HG03575 (cell line): Measurements from ENCODE around the gene PDGFC.
"Not testable (repeated sequence)": the region's sequence is repeated elsewhere in the genome, so short reads cannot be mapped to it uniquely, and the experiment has no call there.

Experiments
- ATAC-seq: cut with Tn5 transposase; IDR thresholded peaks from one replicate; pipeline ENCODE4 v1.9.1; 2021; ENCODE audit not compliant: unreplicated experiment, insufficient number of reproducible peaks, low FRiP score; ENCODE audit errors: extremely low read depth

PDGFC gene

DNA sequence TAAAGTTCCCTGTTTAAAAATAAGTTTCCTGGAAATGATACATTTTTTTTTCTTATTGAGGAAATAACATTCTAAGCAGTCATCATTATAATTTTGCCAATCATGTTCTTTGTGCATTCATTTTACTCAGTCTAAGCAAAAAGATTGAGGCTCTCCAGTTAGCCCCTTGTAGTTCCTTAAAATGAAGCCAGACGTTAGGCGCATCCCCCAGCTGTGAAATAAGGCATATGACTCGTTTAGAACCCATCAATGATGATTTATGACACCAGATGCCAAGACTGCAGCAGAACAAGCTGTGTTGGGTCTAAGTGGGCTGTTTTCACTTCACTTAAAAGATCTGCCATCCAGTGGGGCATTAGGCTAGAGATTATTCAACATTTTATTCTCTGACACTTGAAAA, 17.0 kb downstream of the PDGFC start:
- ATAC-seq, result no peak

DNA sequence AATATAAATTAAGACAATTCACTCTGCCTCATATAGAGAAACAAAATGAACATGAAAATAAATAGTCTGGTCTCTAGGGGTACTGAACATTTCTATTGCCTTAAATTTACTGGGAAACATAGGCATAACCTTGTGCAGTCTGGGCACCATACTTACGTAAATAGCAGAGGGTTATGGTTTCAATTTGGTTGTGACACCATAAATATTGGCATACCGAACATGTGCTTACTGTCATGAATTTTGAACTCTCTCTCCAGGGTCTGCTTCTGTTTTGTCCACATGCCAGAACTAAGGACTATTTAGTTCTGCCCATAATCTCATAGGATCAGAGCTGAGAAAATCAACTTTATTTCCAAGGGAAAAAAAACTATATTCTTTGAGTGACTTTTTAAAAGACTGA, 17.6 kb downstream of the PDGFC start:
- no peak for ATAC-seq

- ATAC-seq, result no peak
Observed at GRCh38 chr4:156953001-156953400, 18.6 kb downstream of the PDGFC start.

GRCh38 chr4:156952078-156952759, 19.4 kb downstream of the PDGFC start:
- no peak for ATAC-seq

DNA sequence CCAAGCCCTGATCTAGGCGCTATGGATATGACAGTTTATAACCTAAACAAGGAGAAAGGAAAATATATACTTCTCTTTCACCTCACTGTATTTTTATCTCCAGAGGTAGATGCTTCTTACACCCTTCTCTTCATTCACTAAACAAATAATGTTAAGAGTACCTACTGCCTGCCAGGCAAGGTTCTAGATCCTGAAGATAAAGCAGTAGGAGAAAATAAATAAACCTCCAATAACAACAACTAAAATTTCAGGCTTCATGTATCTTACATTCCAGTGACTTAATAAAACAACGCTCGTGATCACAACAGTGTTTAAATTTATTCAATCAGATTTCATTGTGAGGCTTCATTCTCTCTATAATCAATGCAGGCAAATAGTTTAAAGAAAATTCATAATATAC, 20.7 kb downstream of the PDGFC start:
- no peak for ATAC-seq

GRCh38 chr4:156950090-156950489, 21.5 kb downstream of the PDGFC start:
- no peak for ATAC-seq

DNA sequence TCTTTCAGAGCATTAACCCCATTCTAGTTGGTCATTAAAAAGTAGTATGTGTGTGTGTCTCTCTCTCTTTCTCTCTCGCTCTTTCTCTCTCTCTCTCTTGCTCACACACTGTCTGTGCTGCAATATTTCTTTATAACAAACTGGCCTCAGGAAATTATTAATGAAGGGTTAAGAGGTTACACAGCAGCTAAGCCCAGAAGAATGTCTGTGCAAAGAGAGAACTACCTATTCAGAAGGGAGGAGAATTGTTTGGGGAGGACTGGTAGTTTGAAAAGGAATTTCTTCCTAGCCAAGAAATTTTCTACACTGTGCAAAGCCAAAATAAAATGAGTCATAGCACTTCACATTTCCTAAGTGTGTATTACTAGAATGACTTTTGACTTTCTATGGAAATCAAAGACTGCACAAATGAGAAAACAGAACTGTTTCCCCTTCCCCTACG, 22.2 kb downstream of the PDGFC start:
- no peak for ATAC-seq

DNA sequence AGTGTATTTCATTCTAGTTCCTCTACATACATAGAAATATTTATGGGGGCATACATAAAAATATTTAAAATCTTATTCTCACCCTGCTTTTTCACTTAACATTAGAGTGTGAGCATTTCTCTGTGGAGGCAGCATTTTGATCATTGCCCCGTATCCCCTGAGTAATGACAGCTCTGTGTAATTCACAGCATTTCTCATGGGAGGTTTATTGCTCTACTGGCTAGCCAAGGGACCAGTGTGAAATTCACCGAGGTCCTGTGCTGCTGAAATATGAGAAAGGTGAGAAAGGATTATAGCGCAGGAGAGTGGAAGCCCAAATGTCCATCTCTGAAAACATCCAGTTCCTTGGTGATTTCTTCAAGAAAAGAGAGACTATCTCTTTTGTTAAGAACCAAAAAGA, 22.9 kb downstream of the PDGFC start:
- ATAC-seq, result no peak

- no peak for ATAC-seq
Observed at GRCh38 chr4:156948133-156948532, 23.5 kb downstream of the PDGFC start.

GRCh38 chr4:156946516-156947424, 24.8 kb downstream of the PDGFC start:
- ATAC-seq, result no peak

DNA sequence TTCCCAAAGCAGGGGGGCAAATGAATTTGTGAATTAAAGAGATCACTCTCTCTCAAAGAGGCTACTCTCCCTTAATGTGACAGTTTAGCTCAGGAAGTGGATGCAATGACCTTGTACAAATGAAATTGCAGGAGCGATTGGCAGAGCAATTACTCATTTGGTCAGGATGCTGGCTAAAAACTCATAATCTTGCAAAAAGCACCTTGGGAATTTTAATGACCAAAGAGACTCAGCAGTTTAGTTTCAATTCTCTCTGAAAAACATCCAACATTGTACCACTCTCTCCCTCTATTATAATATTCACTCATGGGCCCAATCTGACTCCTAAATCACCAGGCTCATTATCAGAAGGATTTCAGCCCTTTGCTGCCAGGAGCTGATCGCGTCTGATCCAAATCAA, 26.1 kb downstream of the PDGFC start:
- no peak for ATAC-seq

GRCh38 chr4:156942991-156943390, 28.6 kb downstream of the PDGFC start:
- no peak for ATAC-seq

GRCh38 chr4:156941940-156942548, 29.6 kb downstream of the PDGFC start:
- ATAC-seq, result no peak

- no peak for ATAC-seq
Observed at GRCh38 chr4:156939801-156940200, 31.8 kb downstream of the PDGFC start.

DNA sequence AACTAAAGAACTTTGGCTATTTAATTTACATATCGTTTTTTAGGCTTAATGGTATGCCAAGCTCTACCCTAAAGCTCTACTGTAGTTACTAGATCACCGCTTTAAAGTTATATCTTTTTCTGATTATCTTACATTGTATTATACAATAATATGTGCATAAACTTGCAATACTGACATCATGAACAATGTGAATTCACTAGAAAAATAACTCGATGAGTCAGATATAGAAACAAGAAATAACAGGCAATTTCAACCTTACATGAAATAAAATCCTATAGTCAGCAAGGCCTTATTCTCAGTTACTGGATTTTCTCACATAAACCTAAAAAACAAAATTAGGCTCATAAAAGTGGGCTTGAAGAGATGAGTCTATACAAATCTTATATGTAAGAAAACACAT, 32.5 kb downstream of the PDGFC start:
- ATAC-seq, result no peak

- no peak for ATAC-seq
Observed at GRCh38 chr4:156934259-156934635, 37.4 kb downstream of the PDGFC start.

GRCh38 chr4:156933633-156934258, 37.9 kb downstream of the PDGFC start:
- no peak for ATAC-seq

GRCh38 chr4:156932360-156932759, 39.2 kb downstream of the PDGFC start:
- not testable (repeated sequence) for ATAC-seq

DNA sequence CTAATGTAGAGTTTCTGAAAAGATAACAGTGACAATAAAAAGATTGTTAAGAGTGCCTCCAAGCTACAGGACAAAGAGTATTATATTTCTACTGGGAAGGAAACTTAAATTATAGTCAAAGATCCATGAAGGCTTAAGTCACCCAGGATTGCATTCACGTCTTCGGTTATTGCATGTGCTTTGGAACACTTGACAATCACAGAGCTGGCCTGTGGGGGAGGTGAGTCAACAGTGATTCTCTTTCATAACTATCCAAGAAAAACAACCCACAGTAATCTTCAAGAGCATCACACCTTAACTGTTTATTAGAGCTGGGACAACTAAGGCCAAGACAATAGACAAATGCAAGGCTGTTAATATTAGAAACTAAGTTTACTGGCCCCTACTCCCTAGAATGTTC, 40.3 kb downstream of the PDGFC start:
- ATAC-seq, result no peak
